Measurements from ENCODE around the gene SLA2. TPM values are rescaled to one million over a fixed set of nuclear protein-coding genes. Genes with fewer than 3 reads are reported as not detected.

SLA2 gene
- total RNA-seq, 1 donor from 2014 or later: under 0.01 TPM

Small RNAs within 50 kb of the gene (small RNA-seq; reads per million reads assigned to genes)
- not detected for gene RF00019

Other genes with a start within 250 kb of the SLA2 start
- gene MYL9, start 104.7 kb downstream of the SLA2 start, total RNA-seq: 0.41 TPM
- 4.9 TPM for gene TGIF2, start 72.6 kb downstream of the SLA2 start, total RNA-seq
- 26.9 TPM for gene RAB5IF, start 40.4 kb downstream of the SLA2 start, total RNA-seq
- 52.2 TPM for gene NDRG3, start 99.9 kb upstream of the SLA2 start, total RNA-seq
- gene DSN1, start 127.6 kb upstream of the SLA2 start, total RNA-seq: 5.3 TPM
- under 0.01 TPM for gene TLDC2, start 229.9 kb upstream of the SLA2 start, total RNA-seq

All from frontal cortex (tissue), 1 donor.